ENCODE results near the gene CEBPA.

DNA sequence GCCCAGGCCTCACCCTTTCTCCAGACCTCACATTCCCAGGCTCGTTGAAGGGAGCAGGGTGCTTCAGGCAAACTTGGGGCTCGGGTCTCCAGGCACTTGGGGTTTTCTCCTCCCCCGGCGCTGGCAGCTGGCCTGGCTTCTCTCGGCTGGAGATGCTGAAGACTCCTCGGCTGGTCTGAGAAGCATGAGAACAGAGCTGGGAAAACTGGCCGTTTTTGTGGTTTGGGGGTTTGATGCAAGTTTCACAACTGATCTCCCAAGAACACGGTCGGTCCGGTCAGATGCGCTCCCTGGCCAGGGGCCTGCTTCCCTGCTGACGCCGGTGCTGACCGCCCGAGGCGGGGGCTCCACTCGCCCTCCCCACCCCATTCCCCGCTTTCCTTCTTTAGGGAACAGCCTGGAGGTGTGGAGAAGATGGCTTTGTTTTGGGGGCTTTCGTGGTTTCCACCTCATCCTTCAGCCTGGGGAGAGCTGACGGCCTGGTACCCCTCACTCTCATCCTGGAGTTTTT lies 35.3 kb downstream of the CEBPA start:
- TF ChIP-seq, protein P1, sequence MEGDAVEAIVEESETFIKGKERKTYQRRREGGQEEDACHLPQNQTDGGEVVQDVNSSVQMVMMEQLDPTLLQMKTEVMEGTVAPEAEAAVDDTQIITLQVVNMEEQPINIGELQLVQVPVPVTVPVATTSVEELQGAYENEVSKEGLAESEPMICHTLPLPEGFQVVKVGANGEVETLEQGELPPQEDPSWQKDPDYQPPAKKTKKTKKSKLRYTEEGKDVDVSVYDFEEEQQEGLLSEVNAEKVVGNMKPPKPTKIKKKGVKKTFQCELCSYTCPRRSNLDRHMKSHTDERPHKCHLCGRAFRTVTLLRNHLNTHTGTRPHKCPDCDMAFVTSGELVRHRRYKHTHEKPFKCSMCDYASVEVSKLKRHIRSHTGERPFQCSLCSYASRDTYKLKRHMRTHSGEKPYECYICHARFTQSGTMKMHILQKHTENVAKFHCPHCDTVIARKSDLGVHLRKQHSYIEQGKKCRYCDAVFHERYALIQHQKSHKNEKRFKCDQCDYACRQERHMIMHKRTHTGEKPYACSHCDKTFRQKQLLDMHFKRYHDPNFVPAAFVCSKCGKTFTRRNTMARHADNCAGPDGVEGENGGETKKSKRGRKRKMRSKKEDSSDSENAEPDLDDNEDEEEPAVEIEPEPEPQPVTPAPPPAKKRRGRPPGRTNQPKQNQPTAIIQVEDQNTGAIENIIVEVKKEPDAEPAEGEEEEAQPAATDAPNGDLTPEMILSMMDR (IDR thresholded peaks at IDR 0.05): no peak
- no peak for TF ChIP-seq POLR2A (IDR thresholded peaks at IDR 0.05; ENCODE audit: low read depth)
- TF ChIP-seq POLR2AphosphoS5 (IDR thresholded peaks at IDR 0.05): no peak
- no peak for TF ChIP-seq EP300 (IDR thresholded peaks at IDR 0.05)

Measured in esophagus muscularis mucosa (tissue), 4 donors.